Measurements from ENCODE around the gene RBFOX2.

GRCh38 chr22:36039125-36039524 lies 10.5 kb upstream of the RBFOX2 start:
- TF ChIP-seq CTCF (IDR thresholded peaks at IDR 0.05; ENCODE audit: low read depth, low read length, missing input control) (no peak), EGR1 (IDR thresholded peaks at IDR 0.05; ENCODE audit: low read depth in 2 of 2) (no peak), JUND (IDR thresholded peaks at IDR 0.05) (no peak), SP1 (IDR thresholded peaks at IDR 0.05) (no peak), TAF1 (conservative IDR thresholded peaks at IDR 0.05) (no peak)
- TF ChIP-seq, protein P1, sequence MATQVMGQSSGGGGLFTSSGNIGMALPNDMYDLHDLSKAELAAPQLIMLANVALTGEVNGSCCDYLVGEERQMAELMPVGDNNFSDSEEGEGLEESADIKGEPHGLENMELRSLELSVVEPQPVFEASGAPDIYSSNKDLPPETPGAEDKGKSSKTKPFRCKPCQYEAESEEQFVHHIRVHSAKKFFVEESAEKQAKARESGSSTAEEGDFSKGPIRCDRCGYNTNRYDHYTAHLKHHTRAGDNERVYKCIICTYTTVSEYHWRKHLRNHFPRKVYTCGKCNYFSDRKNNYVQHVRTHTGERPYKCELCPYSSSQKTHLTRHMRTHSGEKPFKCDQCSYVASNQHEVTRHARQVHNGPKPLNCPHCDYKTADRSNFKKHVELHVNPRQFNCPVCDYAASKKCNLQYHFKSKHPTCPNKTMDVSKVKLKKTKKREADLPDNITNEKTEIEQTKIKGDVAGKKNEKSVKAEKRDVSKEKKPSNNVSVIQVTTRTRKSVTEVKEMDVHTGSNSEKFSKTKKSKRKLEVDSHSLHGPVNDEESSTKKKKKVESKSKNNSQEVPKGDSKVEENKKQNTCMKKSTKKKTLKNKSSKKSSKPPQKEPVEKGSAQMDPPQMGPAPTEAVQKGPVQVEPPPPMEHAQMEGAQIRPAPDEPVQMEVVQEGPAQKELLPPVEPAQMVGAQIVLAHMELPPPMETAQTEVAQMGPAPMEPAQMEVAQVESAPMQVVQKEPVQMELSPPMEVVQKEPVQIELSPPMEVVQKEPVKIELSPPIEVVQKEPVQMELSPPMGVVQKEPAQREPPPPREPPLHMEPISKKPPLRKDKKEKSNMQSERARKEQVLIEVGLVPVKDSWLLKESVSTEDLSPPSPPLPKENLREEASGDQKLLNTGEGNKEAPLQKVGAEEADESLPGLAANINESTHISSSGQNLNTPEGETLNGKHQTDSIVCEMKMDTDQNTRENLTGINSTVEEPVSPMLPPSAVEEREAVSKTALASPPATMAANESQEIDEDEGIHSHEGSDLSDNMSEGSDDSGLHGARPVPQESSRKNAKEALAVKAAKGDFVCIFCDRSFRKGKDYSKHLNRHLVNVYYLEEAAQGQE (IDR thresholded peaks at IDR 0.05) = no peak
